ENCODE data around the gene MAML2. TPM values are rescaled to one million over a fixed set of nuclear protein-coding genes. Genes with fewer than 3 reads are reported as not detected.
"Not testable (repeated sequence)": the region's sequence is repeated elsewhere in the genome, so short reads cannot be mapped to it uniquely, and the experiment has no call there.

Gene MAML2
- total RNA-seq, 1 donor from 2014 or later, result 4.8 TPM

- DNase-seq, result no peak
Measured at GRCh38 chr11:96292291-96293010, 50.5 kb downstream of the MAML2 start.

DNA sequence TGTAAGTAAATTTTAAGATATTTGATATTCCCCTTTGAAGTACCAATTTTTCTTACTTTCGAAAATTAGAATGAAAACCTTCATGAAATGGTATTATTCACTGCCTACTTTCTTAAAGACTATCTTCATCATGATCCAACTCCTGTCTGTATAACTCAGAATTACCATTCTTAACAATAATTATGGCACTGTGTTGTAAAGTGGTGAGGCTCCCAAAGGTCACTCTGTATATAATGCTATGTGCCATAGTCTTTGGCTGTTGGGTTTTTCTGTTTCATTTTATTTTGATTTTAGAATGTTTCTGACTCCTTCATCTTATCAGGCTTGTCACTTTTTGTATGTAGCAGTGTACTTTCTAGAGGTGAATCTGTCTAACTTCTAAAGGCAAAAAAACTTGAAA, 52.4 kb downstream of the MAML2 start:
- no peak for DNase-seq

- DNase-seq, result no peak
Measured at GRCh38 chr11:96290031-96290430, 53.0 kb downstream of the MAML2 start.

DNA sequence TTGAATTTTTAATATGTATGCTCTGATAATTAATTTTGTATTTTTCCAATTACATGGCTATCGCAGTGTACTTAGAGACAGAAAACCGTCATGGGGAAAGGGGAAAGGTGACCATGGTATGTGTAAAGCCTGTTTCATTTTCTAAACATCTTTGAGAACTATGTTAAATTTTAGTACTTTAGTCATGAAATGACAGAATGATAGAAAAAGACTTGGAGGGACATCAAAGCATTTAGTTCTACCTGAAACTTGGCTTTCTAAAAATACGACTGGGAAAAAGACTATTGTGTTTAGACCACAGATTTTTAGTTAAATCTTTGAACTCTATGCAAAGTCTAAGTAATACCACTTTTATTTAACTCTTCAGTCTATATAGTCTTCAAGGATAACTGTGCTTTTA, 54.1 kb downstream of the MAML2 start:
- DNase-seq, result no peak

GRCh38 chr11:96287822-96288439, 55.1 kb downstream of the MAML2 start:
- no peak for DNase-seq

DNA sequence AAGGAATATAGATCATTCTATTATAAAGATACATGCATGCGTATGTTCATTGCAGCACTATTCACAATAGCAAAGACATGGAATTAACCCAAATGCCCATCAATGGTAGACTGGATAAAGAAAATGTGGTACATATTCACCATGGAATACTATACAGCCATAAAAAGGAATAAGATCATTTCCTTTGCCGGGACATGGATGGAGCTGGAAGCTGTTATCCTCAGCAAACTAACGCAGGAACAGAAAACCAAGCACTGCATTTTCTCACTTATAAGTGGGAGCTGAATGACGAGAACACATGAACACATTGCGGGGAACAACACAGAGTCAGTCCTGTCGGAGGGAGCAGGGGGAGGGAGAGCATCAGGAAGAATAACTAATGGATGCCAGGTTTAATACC, 57.0 kb downstream of the MAML2 start:
- not testable (repeated sequence) for DNase-seq

DNA sequence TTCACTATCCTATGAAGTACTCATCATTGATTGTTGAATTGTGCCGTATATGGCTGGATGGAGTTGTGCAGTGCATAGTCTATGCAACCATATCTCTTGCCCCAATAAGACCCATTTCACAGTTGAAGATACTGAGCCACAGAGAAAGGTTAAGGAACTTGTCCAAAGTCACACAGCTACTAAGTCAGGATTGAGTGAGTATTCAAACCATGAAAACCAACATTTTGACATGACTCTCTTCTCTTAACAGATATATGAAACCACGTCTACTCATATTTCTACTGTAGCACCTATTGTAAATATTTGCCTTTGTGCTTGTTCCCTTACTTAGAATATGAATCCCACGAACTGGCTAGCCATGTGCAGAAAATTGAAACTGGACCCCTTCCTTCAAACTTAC, 58.1 kb downstream of the MAML2 start:
- DNase-seq, result no peak

- no peak for DNase-seq
Measured at GRCh38 chr11:96284401-96284800, 58.6 kb downstream of the MAML2 start.

DNA sequence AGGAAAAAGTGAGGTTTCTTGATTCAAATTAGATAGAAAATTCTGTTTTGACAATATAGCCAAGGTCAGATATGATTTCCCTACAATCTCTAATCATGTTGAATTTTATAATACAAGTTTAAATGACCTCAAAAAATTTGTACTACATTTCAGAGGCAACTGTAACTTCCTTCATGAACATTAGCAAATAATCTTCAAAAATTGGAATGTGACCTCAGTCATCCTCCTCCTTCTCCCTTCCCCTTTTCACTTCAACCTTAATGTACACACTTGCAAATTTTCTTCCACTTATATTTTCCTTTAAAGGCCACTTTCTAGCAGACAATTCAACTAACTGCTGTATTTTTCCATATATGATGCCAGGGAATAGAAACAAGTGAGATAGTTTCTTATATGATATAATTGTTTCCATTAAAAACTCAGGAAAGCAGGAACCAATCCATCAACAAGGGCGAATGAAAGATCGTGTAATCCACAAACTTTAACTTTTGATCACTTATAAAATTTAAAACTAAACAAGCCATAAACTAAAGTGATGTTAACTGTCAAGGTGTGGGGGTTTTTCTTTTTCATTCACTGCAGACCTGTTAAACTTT, 60.3 kb downstream of the MAML2 start:
- DNase-seq, result no peak

GRCh38 chr11:96280444-96280843, 62.6 kb downstream of the MAML2 start:
- DNase-seq, result no peak

DNA sequence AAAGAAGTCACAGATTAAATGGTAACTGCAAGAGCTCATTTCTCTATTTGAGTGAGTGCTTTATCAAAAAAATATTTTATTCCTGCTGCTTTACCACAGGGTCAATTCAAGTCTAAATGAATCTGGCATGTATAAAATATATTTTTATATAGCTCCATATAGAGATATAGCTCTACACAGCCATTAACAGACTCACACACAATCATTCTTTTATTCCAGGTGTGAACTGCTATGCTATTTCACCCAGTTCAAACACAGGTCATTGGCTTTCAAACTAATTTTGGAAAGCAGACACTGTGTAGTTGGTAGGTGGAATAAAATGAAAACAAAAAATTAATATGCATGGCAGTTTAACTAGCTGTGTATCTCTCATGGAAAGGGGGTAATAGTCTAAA, 63.1 kb downstream of the MAML2 start:
- no peak for DNase-seq

GRCh38 chr11:96279018-96279895, 63.7 kb downstream of the MAML2 start:
- DNase-seq, result no peak

GRCh38 chr11:96278039-96278897, 64.7 kb downstream of the MAML2 start:
- no peak for DNase-seq

DNA sequence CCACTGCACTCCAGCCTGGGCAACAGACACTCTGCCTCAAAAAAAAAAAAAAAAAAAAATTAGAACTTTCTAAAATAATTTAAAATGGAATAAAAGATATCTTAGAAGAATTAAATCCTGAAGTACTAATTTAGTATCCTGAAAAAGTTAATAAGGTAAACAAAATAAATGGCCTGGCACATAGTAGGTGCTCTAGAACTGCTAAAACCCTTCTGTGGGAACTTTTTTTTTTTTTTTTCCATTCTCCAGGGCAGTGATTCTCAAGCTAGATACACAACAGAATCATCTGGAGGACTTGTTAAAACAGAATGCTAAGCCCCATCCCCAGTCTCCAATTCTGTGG, 65.3 kb downstream of the MAML2 start:
- no peak for DNase-seq

- no peak for DNase-seq
Measured at GRCh38 chr11:96276836-96277235, 66.2 kb downstream of the MAML2 start.

GRCh38 chr11:96275801-96276594, 67.0 kb downstream of the MAML2 start:
- DNase-seq, result no peak

GRCh38 chr11:96273507-96273906, 69.5 kb downstream of the MAML2 start:
- no peak for DNase-seq

DNA sequence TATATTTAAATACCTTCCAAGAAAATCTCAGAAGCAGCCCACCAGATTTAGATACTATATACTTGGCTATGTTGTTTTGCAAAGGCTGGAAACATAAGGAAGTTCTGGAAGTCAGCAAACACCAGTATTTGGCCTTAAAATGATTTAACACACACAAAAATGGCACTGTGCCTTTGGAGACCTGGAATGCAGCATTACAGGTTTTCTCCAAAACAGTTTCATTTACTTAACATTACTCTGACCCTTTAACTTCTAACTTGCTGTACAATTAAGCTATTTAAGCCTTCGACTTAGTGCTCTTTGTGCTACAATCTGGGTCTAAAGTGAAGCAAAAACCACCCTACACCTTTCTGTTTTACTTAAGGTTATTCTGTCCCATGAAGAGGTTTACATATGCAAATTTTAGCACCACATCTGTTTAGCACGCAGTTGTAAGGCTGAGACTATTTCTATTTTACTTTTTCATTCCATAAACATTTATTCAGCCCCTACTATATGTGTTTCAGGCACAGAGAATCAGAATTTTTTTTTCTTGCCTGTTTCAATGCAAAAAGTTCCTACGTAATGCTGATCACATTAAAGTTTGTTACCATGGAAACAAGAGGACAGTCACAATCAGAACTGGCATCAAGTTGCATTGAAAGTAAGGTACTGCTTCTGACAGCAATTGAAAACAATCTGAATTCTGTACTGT, 70.3 kb downstream of the MAML2 start:
- DNase-seq, result no peak

- DNase-seq, result no peak
Measured at GRCh38 chr11:96271777-96272176, 71.2 kb downstream of the MAML2 start.

DNA sequence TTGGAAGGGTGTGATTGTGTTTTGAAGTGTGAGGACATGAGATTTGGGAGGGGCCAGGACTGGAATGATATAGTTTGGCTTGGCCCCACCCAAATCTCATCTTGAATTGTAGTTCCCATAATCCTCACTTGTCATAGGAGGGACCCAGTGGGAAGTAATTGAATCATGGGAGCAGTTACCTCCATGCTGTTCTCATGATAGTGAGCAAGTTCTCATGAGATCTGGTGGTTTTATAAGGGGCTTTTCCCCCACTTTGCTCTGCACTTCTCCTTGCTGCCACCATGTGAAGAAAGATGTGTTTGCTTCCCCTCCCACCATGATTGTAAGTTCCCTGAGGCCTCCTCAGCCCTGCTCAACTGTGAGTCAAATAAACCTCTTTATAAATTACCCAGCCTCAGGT, 71.6 kb downstream of the MAML2 start:
- not testable (repeated sequence) for DNase-seq

DNA sequence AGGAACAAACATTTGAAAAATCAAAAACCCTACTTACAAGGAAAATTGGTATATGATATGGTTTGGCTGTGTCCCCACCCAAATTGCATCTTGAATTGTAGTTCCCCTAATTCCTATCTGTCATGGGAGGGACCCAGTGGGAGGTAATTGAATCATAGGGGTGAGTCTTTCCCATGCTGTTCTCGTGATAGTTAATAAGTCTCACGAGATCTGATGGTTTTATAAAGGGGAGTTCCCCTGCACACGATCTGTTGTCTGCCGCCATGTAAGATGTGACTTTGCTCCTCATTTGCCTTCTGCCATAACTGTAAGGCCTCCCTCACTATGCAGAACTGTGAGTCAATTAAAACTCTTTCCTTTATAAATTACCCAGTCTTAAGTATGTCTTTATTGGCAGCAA, 74.5 kb downstream of the MAML2 start:
- not testable (repeated sequence) for DNase-seq

Measured in occipital lobe (tissue), 2 donors.